Erythroblast (primary cell): ENCODE measurements around the gene REXO4.

Experiments
- DNase-seq, 2 experiments: peaks; one replicate each; lab custom pipeline; 2025; lab: John Stamatoyannopoulos, UW
- GATA1 ChIP-seq: IDR thresholded peaks from 2 replicates; pipeline ENCODE4 v1.6.1; 2011; ENCODE audit warnings: low read depth, mild to moderate bottlenecking, control low read depth, low read length, moderate library complexity
- POLR2A ChIP-seq: IDR thresholded peaks from 2 replicates; pipeline ENCODE4 v1.6.1; 2011; ENCODE audit warnings: mild to moderate bottlenecking, low read length

Gene REXO4

GRCh38 chr9:133421615-133422542 is 4.1 kb upstream of the REXO4 start, which contains the start of gene ADAMTS13:
ADAMTS13 (plus strand) TSS chr9:133422367; CDS start chr9:133422444, 77 bp downstream.
- no peak for DNase-seq
- TF ChIP-seq GATA1, result no peak
- TF ChIP-seq POLR2A, result no peak

- DNase-seq, result peak in 1 of 2 experiments; percentile 13
- TF ChIP-seq POLR2A, result no peak
- no peak for TF ChIP-seq GATA1
Measured at GRCh38 chr9:133420392-133420827, 2.6 kb upstream of the REXO4 start.

GRCh38 chr9:133419005-133419404 is 1.2 kb upstream of the REXO4 start:
- no peak for DNase-seq
- TF ChIP-seq POLR2A (no peak), GATA1 (no peak)

- no peak for DNase-seq
- TF ChIP-seq GATA1 (no peak), POLR2A (no peak)
Measured at GRCh38 chr9:133415170-133415569, 2.6 kb downstream of the REXO4 start.

- no peak for TF ChIP-seq POLR2A
- TF ChIP-seq GATA1, result no peak
- no peak for DNase-seq
Measured at GRCh38 chr9:133408042-133408441, 9.8 kb downstream of the REXO4 start.

- DNase-seq, result peak; percentile 80 to 87
Measured at GRCh38 chr9:133406480-133407307, 11.1 kb downstream of the REXO4 start.

GRCh38 chr9:133405508-133406438 is 12.0 kb downstream of the REXO4 start:
- no peak for TF ChIP-seq GATA1
- no peak for TF ChIP-seq POLR2A
- no peak for DNase-seq

More at GRCh38 chr9:133406480-133407307, 11.1 kb downstream of the REXO4 start:
- no peak for TF ChIP-seq GATA1
- no peak for TF ChIP-seq POLR2A

- TF ChIP-seq GATA1 (no peak), POLR2A (no peak)
- DNase-seq, result no peak
Measured at GRCh38 chr9:133404454-133405002, 13.3 kb downstream of the REXO4 start.

GRCh38 chr9:133403766-133404453 is 13.9 kb downstream of the REXO4 start:
- DNase-seq, result peak; percentile 35 to 70
- TF ChIP-seq POLR2A (no peak), GATA1 (no peak)

GRCh38 chr9:133402689-133403088 is 15.1 kb downstream of the REXO4 start:
- no peak for DNase-seq
- TF ChIP-seq GATA1, result no peak
- TF ChIP-seq POLR2A, result no peak

GRCh38 chr9:133401588-133401987 is 16.2 kb downstream of the REXO4 start:
- DNase-seq, result no peak
- TF ChIP-seq POLR2A (no peak), GATA1 (no peak)

- no peak for DNase-seq
- no peak for TF ChIP-seq GATA1
- no peak for TF ChIP-seq POLR2A
Measured at GRCh38 chr9:133400292-133400691, 17.5 kb downstream of the REXO4 start.
